Hematopoietic multipotent progenitor cell treated with erythropoietin and hydrocortisone succinate and interleukin-3 and kit ligand, for 8 days (in vitro differentiated cells): ENCODE results near the gene CDKN2B.
A peak's percentile ranks its signal among the peaks of the same experiment; 100 is the strongest.
"Not testable (repeated sequence)": the region's sequence is repeated elsewhere in the genome, so short reads cannot be mapped to it uniquely, and the experiment has no call there.

Experiments
- DNase-seq: peaks from one replicate; pipeline ENCODE4 v3.0.0-alpha.2; 2015

The CDKN2B gene, protein sequence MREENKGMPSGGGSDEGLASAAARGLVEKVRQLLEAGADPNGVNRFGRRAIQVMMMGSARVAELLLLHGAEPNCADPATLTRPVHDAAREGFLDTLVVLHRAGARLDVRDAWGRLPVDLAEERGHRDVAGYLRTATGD

DNA sequence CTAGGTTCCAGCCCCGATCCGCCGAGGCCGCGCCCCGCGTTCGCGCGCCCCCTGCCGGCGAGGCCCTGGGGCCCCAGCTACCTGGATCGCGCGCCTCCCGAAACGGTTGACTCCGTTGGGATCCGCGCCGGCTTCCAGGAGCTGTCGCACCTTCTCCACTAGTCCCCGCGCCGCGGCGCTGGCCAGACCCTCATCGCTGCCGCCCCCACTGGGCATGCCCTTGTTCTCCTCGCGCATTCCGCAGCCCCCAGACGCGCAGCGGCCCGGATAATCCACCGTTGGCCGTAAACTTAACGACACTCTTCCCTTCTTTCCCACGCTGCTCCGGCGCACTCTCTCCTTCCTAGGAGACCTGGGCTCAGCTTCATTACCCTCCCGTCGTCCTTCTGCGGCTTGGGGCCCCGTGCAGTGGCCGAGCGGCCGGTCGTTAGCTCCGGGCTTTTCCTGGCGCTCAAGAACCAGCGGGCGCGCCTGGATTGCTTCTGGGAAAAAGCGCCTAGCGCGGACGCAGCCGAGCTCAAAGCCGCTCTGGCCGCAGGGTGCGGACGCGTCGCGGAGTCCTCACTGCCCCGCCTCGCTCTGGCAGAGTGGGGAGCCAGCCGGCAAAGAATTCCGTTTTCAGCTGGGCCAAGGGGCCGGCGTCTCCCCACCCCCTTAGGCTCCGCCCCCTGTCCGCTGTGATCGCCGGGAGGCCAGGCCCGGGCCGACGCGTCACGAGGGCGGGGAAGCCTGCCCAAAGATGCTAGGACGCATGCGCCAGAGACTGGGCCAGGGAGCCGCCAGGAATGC, at the start of gene CDKN2B:
CDKN2B (minus strand) TSS at position 589 of the 789 bp plus-strand sequence; CDS start at position 237, 352 bp downstream.
- peak; percentile 78 for DNase-seq

DNA sequence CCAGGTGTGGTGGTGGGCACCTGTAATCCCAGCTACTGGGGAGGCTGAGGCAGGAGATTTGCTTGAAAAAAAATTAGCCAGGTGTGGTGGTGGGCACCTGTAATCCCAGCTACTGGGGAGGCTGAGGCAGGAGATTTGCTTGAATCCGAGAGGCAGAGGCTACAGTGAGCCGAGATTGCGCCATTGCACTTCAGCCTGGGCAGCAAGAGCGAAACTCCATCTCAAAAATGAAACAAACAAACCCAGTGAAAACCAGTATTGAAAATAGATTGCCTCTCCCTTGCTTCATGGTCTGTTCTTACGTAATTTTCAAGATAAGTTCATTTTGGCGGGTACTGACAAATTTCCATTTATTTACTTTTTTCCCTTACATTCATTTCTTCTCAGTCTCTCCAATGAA, 48.9 kb upstream of the CDKN2B start:
- not testable (repeated sequence) for DNase-seq

DNA sequence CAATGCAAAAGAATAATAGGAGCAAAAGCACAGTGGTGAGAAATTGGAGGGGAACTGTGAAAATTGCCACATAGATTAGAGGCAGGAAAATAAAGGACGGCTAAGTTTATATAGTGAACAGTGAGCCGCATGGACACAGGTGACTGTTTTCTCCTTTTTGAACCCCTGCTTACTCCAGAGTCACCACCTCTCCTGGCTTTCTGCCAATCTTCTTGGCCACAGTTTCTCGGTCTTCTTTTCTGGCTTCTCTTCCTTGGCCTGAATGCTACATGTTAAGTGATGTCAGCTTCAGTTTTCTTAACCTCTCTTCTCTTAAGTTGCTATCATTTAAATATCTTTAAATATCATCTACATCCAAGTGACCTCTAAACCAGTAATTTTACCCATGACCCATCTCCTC, 47.3 kb upstream of the CDKN2B start:
- DNase-seq, result no peak

DNA sequence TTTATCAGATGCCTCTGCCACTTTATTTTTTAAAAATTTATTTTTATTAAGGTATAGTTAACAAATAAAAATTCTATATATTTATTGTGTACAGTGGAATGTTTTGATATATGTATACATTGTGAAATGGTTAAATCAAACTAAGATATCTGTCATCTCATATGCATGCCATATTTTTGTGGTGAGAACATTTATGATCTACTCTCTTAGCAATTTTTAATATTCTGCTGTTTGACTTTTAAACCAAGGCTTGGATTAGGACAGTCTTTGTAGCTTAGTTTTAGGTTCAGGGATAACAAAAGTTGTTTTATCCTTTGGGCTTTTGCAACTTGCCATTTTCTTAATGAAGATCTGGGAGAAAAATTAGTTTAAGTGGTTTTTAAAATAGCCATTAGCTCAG, 46.0 kb upstream of the CDKN2B start:
- no peak for DNase-seq

DNA sequence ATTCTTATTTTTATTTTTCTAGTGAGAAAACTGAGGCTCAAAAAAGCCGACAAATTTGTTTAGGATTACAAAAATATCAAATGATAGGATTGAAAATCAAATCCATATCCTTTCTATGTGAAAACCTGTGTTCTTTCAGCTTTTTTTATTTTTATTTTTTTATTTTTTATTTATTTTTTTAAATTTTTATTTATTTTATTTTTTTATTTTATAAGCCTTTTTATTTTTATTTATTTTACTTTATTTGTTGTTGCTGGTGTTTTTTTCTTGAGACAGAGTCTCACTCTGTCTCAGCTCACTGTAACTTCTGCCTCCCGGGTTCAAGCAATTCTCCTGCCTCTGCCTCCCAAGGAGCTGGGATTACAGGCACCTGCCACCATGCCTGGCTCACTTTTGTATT, 45.4 kb upstream of the CDKN2B start:
- DNase-seq, result no peak

DNA sequence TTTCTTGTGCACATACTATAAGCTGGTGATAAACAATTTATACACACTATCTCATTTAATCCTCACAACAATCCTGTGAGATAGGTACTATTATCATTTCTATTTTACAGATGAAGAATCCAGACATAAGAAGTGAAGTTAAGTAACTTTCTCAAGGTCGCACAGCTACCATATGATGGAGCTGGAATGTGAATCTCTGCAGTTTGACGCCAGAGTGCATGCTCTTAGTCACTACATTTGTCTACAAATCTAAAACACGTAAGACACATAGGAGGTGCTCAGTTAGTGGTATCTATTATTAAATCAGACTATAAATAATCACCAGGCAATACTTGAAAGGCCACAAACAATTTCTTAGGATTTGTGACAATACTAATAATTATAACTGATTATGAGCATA, 45.0 kb upstream of the CDKN2B start:
- no peak for DNase-seq

DNA sequence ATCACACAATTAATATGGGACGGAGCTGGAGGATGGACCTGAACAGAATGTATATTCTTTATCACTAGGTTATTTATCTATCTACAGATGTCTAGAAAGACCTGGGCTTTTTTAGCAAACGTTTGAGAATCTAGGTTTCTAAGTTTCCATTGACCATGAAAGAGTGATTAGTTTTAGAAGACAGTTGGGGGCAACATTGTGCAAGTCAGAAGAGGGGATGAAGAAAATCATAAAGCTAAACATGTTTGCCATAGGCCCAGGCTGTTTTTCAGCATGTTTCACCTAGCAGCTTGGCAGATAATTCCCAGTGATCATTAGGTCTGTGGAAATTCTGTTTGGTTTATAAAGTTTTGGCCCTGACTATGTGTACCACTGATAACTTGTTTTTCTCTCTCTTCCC, 44.1 kb upstream of the CDKN2B start:
- DNase-seq, result no peak

DNA sequence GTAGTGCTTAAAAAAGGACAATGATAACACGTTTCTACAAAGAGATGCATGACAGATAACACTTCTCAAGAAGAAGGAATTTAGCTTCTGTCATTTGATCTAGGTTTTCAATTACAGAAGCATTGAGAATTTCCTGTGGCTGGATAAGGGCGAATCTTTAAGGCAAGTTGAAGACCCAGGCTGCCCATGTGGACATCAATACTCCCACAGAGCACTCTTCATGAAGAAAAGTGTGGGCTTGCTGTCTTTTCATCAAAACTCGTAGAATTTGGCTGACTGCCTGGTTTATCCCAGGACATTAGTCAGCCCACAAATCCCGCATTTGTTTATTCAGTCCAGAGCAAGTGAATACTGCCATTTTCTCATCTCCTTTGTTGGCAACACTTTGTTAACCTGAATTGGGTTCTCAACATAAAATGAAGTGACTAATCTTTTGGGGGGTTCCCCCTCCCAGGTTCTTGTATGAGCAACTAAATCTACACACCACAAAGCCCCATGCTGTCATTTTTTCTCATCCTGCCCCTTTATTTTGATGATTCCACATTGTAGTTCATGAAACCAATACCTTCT, 43.4 kb upstream of the CDKN2B start:
- DNase-seq, result no peak

DNA sequence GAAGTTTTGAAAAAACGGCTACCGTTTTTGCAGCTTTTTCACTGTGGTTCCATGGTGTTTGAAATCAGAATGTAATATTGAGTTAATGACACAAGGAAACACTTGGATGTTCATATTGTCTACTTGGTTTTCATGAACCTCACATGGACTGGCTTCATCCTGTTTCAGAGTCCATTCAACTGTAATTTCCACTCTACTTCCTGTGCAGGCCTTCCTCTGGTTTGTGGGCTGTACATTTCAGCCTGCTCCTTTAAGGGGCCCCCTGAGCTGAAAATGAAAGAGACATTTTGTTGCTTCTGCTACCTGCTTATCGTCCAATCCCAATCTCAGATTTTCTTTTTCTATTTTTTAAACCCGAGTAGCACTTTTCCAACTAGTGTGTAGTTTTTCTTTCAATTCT, 41.8 kb upstream of the CDKN2B start:
- peak; percentile 3 for DNase-seq

DNA sequence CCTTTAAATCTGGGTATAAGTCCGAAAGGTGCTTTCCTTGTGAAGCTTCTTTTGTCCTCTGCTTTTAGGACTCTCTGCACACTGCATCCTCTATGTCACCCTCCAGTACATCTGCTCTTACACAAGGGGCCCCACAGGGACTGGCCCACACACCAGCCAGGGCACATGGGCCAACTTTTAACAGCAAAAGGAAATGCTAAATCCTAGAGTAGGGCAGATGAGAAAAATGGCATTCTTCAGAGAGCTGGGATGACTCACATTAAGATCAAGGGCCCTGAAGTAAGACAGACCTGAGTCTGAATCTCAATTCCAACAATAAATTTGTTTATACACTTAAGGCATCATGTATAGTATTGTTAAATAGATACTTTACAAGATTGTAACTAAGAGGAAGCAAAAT, 40.3 kb upstream of the CDKN2B start:
- DNase-seq, result no peak

DNA sequence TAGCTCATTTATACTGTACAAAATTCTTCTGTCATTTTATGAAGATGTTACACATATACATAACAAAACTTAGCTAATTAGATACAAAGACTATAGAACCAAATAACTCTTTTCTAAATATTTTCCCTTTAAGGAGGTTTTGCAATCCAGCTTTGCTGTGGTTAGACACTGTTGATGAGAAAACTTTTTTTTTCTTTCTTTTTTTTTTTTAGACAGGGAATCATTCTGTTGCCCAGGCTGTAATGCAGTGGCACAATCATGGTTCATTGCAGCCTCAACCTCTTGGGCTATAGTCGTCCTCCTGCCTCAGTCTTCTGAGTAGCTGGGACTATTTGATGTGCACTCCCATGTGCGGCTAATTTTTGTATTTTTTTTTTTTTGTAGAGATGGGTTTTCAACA, 38.5 kb upstream of the CDKN2B start:
- DNase-seq, result no peak

DNA sequence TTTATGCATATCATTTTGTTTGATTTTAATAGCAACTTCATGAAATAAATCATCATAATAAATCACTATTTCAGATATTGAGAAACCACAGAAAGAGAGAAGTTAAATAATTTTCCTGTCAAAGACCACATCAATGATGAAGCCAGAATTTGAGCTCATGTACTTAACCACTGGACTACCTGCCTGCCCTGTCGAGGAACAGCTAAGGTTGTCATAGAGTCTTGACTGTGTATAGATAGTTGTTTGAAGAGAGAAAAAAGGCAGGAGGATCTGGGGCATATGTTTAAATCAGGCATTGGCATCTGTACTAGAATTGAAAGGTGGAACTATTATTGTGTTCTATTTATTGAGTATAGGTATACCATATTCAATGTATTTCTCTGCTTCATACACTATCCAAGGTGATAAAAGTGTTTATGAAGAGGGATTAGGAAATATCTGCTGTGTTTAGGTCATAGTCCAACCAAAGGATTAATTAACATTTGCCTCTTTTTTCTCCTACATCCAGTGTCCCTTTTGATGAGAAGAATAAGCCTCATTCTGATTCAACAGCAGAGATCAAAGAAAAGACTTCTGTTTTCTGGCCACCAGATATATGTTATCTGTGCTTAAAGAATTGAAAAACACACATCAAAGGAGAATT, 37.3 kb upstream of the CDKN2B start:
- DNase-seq, result no peak

DNA sequence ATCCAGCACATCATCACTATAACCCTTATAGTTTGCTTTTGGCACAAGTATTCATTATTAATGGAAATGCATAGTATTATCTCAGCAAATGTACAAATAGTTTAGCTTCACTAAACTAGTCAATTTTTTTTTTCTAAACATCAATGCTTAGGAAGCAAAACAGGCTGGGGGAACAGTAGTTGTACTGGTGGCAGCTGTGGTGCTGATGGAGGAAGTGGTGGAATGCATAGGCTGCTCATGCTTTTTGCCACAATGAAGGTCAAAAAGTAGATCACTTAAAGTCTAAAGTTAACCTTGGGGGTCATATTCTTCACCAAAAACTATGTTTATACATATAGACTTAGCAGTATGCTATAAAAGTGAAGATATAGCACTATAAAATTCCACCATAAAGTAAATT, 36.3 kb upstream of the CDKN2B start:
- no peak for DNase-seq

DNA sequence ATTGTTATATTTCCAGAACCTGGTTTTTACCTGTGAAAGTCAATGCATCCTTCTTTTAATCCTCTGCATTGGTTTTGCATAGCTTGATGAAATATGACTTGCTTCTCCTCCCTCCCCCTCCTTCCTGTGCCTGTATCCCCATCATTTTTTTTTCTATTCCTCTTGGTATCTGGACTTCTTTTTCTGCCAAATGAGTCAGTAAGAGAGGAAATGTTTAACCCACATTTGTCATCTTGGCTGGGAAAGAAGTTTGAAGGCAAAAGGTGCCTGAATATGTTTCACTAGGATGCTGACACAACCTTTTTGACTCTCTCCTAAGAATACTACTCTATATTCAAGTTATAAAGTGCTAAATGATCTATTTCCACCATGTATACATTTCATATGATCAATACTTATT, 35.5 kb upstream of the CDKN2B start:
- DNase-seq, result no peak

DNA sequence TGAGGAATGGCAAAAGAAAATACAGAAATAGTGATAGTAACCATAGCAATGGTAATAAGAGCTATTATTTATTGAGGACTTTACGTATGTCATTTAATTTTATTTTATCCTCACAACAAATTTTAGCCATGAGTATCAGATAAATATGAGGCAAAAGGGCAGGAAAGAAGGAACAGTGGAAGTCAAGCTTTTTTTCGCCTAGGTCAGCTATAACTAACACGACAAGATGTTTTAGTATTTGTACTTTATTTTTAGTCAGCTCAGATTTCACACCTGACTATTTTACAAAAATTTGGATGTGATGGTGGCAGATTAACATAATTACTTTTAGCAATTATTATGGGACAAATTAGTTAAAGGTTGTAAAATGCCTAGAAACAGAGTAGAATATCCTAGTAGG, 34.8 kb upstream of the CDKN2B start:
- no peak for DNase-seq

DNA sequence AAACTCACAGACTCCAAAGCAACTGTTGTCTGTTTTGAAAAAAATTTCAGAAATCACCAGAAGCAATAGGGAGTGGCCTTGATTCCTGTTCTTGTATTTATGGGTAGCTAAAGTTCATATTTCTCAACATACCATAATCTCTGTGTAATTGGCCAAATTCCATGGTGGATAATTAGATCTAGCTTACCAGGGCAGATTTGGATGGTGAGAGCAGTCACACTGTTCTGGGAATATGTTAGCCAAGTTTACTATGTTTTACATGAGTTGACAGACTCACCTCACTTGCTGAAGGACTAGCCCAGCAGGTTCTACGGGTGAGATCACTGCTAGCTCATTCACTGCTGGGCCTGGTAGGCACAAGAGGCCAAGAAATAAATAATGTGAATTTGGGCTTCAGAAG, 32.7 kb upstream of the CDKN2B start:
- DNase-seq, result no peak

DNA sequence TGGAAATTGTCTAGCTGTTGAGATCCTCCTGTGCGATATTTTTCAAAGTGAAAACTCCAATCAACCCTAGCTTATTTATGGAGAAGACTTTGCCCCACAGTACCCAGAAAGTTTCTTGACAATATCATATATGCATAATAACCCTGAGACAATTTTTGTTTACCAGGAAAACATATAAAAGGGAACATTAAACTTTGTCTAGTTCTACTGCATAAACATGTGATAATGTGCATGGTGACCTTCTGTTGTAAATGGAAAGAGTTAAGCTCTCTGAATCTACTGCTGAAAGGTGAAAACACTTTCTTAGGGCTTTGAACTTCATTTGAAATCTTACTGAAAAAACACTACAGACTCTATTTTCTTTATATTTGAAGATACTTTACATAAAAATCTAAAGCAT, 32.2 kb upstream of the CDKN2B start:
- no peak for DNase-seq

DNA sequence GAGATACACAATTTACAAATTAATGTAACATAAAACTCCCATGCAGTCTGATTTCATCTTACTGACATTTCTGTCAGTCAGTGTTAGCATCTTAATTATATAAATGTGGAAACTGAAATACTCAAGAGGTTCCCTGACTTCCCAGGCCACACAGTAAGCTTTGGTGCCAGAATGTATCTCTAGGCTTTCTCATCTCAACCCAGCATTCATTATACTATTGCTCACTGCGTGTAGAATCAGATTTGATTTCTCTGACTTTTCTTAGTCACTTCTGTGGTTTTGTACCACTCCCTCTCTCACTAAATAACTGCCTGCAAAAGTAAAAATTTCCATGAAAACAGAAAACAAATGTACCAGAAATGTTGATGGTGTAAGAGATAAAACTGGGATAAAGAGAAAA, 31.7 kb upstream of the CDKN2B start:
- no peak for DNase-seq

DNA sequence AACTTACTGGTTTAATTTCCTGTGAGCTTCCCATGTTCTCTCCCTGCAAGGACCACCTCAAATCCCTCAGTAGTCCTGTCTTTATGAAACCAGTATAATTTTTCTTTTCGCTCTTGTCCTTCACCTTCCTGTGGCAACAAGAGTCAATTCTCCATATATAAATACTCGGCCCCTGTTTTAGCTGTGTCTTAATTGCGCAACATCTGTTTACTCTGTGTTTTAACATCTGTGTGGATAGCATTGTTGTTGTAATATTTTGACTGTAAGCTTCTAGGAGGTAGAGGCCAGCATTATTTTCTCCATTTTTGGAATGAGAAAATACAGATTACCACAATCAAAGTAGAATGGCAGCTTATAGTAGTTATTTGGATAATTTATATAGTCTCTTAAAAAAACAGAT, 30.2 kb upstream of the CDKN2B start:
- no peak for DNase-seq

DNA sequence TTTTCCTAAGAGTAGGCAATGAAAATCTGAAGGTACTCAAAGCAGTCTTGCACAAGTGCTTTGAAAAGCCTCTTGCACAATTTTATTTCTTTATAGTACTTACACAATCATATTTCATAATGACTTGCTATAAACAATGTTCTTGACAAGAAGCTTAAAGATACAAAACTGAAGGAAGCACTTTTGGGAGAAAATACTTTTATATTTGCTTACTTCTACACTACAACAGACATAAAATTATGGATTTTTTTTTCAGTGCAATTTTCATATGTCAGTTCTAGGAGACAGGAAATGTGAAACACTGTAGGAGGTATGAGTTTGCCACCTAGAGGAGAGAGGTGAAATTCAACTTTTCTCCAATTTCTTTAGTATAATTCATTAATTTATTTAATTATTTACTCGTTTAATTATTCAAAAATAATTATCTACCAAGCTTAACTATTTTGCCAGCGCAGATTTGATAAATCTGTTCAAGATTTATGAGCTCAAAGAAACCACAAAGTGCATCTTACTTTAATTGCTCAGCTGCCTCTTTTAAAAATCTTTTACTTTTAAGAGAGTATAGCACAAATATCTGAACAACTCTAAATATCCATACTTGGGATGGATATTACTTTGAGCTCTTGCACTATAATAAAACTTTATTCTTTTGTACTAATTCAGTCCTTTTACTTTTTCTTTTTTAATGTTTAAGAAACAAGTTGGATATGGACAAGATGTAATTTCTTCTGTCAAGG, 29.0 kb upstream of the CDKN2B start:
- peak; percentile 55 for DNase-seq

DNA sequence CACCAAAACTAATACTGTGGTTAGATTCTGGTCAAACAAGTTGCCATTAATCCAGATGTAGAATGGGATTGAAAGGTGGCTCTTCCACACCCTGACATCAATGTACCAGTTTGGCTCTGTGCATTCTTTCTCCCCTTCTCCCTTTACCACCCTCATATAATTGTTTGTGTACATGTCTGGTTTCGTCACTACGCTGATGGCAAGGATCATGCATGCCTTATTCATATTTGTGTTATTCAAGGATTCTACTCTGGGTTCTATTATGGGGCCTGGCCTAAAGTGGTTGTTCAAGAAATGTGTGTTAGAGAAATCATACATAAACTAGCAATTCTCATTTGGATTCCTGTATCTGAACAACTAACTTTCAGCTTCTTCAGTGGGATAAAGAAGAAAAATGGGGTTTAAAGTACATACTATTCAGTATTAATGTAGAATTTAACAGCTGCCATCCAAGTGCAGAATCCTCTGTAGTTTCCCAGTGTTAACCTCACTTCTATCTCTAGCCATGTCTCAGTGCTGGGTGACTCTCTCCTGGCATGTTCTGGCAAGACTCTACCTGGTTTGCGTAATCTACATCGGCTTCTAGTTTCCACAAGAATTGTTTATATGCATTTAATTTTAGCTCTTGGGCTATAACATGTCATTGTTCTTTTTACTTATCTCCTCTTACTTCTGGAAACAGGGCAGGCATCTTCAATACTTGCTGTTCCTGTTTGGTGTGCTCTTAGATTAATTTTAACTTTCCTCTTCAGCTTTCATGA, 27.9 kb upstream of the CDKN2B start:
- DNase-seq, result no peak

DNA sequence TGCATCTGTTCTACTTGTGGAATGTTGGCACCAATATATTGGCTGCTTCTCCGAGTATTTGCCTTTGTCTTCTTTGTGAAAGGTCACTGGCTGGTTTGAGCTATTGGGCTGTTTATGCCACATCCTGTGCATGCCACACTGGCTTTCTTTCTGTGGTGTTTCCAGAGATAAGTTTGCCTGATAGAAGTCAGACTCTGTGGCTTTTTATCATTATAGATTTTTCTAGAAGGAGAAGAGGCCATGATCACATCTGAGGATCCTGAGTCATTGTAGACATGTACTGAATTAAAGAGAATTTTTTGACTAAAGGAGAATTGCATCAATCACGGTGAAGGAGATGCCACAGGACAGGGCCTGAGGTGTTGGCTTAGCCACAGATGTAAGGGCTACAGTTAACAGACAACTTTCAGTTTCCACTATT, 26.5 kb upstream of the CDKN2B start:
- peak; percentile 4 for DNase-seq
